Body of pancreas (tissue), 4 donors: ENCODE results near the gene NIPAL3. TPM values are rescaled to one million over a fixed set of nuclear protein-coding genes. Genes with fewer than 3 reads are reported as not detected.
"Not testable (repeated sequence)": the region's sequence is repeated elsewhere in the genome, so short reads cannot be mapped to it uniquely, and the experiment has no call there.

ENCODE experiments used
- ATAC-seq: fragments of 150-250 bp; one replicate; pipeline ENCODE4 v1.9.1; 2016
- DNase-seq, 4 donors: peaks; one replicate each; pipeline ENCODE4 v3.0.0-alpha.2; 2019
- H3K27ac ChIP-seq, 4 donors: fragments of 200-600 bp; sonication (generic); 1 replicate in 3 of 4; 2 replicates in 1 of 4; pipeline versions ENCODE4 v1.5.1 to v1.6.1; 2016 to 2019; ENCODE audit warnings: mild to moderate bottlenecking in 1 of 4, mixed read lengths in 1 of 4, moderate library complexity in 1 of 4
- H3K27me3 ChIP-seq, 2 donors: fragments of 200-600 bp; sonication (generic); one replicate each; pipeline ENCODE4 v1.6.0; 2016; ENCODE audit warnings: mild to moderate bottlenecking in 1 of 2
- H3K36me3 ChIP-seq, 2 donors: fragments of 200-600 bp; sonication (generic); replicated peaks in 1 of 2; 2 replicates each; pipeline ENCODE4 v1.5.1; 2016; ENCODE audit warnings: low read depth in 2 of 2; ENCODE audit not compliant: insufficient read depth in 1 of 2
- H3K4me1 ChIP-seq: fragments of 200-600 bp; sonication (generic); one replicate; pipeline ENCODE4 v1.6.0; 2016
- H3K4me3 ChIP-seq, 2 donors: fragments of 200-600 bp; sonication (generic); 1 replicate in 1 of 2; 2 replicates in 1 of 2; pipeline ENCODE4 v1.5.1; 2016 to 2019
- H3K9me3 ChIP-seq, 3 donors: fragments of 200-600 bp; sonication (generic); 1 replicate in 2 of 3; 2 replicates in 1 of 3; pipeline ENCODE4 v1.5.1; 2016
- POLR2A ChIP-seq, 3 donors: fragments of 450-650 bp; IDR thresholded peaks; one replicate each; pipeline ENCODE4 v1.6.1; 2016; ENCODE audit warnings: antibody characterized with exemption in 3 of 3, mild to moderate bottlenecking in 2 of 3
- WGBS, 2 donors: methylation state at CpG; one replicate each; pipeline ENCODE4 v1.1.5; 2017; 5-methylcytosine and 5-hydroxymethylcytosine counted together
- intact Hi-C: fragments of 100-400 bp; cut with DNase I; formaldehyde crosslinking; loops from one replicate; pipeline ENCODE4 v1.15.1; 2023
- total RNA-seq, 2 donors: library from RNA; depleted of rRNA; stranded (reverse); fragments of >200 nt; gene quantifications; one replicate each; pipeline ENCODE4 v1.1.0, GENCODE V29; 2016
- TF ChIP-seq, protein P1 (sequence below), 7 experiments: fragments of 450-650 bp in 4 of 7; fragments of 200-600 bp in 3 of 7; sonication (generic) in 3 of 7; IDR thresholded peaks; one replicate each; pipeline ENCODE4 v1.5.1; 2016 to 2019; ENCODE audit warnings: antibody characterized with exemption in 7 of 7

Gene NIPAL3
- total RNA-seq, 2 donors from 2014 or later = 36.8 to 65.9 TPM

DNA sequence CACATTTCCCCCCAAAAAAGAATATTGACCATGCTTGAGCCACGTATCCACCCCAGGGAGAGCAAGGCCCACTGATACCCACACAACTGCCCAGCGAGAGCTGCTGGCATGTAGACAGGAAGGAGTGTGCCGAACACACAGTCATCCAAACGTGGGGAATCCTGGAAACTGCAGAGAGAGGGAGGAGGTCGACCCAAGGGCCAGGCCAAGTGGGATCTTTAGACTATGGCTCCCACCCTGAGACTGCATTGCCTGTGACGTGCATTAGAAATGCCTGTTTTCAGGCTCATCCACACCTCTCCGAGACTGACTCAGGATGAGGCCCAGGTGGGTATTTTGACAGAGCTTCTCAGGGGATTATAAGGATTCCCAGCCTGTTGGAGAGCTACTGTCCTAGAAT lies 25.9 kb downstream of the NIPAL3 start:
- H3K4me1 ChIP-seq = peaks cover 16% of the 10 kb centered on the region
- H3K27me3 ChIP-seq = no peaks in the 10 kb centered on the region
- WGBS, 2 donors = 90 to 95% methylated on average over 7 of the region's 7 CpGs
- ATAC-seq (no peak), DNase-seq (no peak)
- no peak overlapping the region for H3K4me3 ChIP-seq
- no peaks in the 10 kb centered on the region for H3K9me3 ChIP-seq
- peaks cover 0 to 7% of the 10 kb centered on the region in 2 donors for H3K36me3 ChIP-seq
- intact Hi-C loops = no loop called here
- TF ChIP-seq POLR2A (IDR thresholded peaks at IDR 0.05) = no peak
- TF ChIP-seq, protein P1, sequence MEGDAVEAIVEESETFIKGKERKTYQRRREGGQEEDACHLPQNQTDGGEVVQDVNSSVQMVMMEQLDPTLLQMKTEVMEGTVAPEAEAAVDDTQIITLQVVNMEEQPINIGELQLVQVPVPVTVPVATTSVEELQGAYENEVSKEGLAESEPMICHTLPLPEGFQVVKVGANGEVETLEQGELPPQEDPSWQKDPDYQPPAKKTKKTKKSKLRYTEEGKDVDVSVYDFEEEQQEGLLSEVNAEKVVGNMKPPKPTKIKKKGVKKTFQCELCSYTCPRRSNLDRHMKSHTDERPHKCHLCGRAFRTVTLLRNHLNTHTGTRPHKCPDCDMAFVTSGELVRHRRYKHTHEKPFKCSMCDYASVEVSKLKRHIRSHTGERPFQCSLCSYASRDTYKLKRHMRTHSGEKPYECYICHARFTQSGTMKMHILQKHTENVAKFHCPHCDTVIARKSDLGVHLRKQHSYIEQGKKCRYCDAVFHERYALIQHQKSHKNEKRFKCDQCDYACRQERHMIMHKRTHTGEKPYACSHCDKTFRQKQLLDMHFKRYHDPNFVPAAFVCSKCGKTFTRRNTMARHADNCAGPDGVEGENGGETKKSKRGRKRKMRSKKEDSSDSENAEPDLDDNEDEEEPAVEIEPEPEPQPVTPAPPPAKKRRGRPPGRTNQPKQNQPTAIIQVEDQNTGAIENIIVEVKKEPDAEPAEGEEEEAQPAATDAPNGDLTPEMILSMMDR (IDR thresholded peaks at IDR 0.05) = no peak
- H3K27ac ChIP-seq = no peak overlapping the region

DNA sequence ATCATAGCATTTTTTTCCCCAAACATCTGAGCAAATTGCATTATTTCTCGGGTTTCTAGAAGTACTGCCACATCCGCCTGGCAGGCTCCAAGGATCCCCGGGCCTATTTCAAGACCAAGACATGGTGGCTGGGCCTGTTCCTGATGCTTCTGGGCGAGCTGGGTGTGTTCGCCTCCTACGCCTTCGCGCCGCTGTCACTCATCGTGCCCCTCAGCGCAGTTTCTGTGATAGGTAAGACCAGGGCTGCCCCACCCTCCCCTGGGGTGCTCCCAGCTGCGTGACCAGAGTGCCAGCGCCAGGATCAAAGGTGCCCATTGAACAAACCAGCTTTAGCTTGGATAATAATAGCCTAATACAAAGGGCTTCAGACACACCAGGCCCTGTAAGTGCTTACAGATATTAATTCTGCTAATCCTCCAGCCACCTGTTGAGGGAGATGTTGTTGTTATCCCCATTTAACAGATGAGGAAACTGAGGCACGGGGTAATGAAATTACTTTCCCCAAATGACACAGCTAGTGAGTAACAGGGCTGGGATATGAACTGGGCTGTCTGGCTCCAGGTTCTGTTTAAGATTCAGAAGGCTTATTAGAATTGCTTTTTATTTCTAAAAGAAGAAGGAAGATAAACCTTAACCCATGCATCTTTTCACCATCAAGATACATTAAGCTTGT lies 26.5 kb downstream of the NIPAL3 start:
- H3K27ac ChIP-seq = no peak overlapping the region

DNA sequence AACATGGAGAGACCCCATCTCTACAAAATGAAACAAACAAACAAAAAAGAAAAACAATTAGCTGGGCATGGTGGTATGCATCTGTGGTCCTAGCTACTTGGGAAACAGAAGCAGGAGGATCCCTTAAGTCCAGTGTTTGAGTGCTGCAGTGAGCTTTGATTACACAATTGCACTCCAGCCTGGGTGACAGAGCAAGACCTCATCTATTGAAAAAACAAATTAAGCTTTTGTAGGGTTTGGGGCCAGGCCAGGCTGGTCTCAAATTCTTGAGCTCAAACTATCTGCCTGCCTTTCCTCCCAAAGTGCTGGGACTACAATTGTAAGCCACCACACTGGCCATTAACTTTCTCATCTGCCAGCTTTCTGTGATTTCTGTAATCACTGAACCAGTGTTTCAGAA lies 27.2 kb downstream of the NIPAL3 start:
- no peaks in the 10 kb centered on the region for H3K9me3 ChIP-seq
- DNase-seq = no peak
- H3K4me1 ChIP-seq = peaks cover 11% of the 10 kb centered on the region
- no peaks in the 10 kb centered on the region for H3K27me3 ChIP-seq
- TF ChIP-seq, protein P1 (IDR thresholded peaks at IDR 0.05) = no peak
- TF ChIP-seq POLR2A (IDR thresholded peaks at IDR 0.05) = no peak
- no peak for ATAC-seq
- H3K4me3 ChIP-seq = no peak overlapping the region
- intact Hi-C loops = no loop called here
- H3K36me3 ChIP-seq = peaks cover 0 to 7% of the 10 kb centered on the region in 2 donors
- H3K27ac ChIP-seq = peak overlapping the region in 1 of 4 donors; percentile 20

More for the DNA sequence above, 26.5 kb downstream of the NIPAL3 start:
- peaks cover 16% of the 10 kb centered on the region for H3K4me1 ChIP-seq
- TF ChIP-seq POLR2A (IDR thresholded peaks at IDR 0.05) = no peak
- TF ChIP-seq, protein P1 (IDR thresholded peaks at IDR 0.05) = no peak
- H3K27me3 ChIP-seq = no peaks in the 10 kb centered on the region
- H3K9me3 ChIP-seq = no peaks in the 10 kb centered on the region
- H3K36me3 ChIP-seq = peaks cover 0 to 7% of the 10 kb centered on the region in 2 donors
- no peak overlapping the region for H3K4me3 ChIP-seq
- no peak for DNase-seq
- intact Hi-C loops = no loop called here
- WGBS, 2 donors = 89 to 91% methylated on average over 14 of the region's 14 CpGs
- no peak for ATAC-seq

DNA sequence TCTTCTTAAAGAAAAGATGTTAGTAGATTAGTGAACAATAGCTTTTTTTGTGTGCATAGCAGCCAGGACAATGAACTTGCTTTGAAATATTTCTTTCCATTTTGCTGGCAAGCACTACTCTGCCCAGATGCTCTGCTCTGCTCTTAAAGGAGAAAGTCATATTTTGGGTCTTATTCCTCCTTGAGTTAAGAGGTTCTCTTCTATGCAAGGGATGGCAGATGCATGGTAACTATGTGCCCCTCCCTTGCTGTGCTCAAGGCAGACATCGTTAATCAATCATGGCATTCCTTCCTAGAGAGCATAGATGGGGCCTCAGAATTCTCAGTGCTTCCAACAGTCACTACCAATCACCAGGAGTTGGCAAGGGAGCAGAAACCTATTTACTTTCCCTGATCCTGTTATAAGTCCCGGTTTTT lies 27.6 kb downstream of the NIPAL3 start:
- no peak overlapping the region for H3K4me3 ChIP-seq
- H3K27ac ChIP-seq = no peak overlapping the region
- intact Hi-C loops = no loop called here
- ATAC-seq (no peak), DNase-seq (no peak)
- H3K36me3 ChIP-seq = peaks cover 0 to 7% of the 10 kb centered on the region in 2 donors
- WGBS, 2 donors = 6 to 19% methylated on average over 2 of the region's 2 CpGs
- H3K27me3 ChIP-seq = no peaks in the 10 kb centered on the region
- peaks cover 8% of the 10 kb centered on the region for H3K4me1 ChIP-seq
- H3K9me3 ChIP-seq = no peaks in the 10 kb centered on the region
- TF ChIP-seq POLR2A (IDR thresholded peaks at IDR 0.05) = no peak
- TF ChIP-seq, protein P1 (IDR thresholded peaks at IDR 0.05) = no peak

DNA sequence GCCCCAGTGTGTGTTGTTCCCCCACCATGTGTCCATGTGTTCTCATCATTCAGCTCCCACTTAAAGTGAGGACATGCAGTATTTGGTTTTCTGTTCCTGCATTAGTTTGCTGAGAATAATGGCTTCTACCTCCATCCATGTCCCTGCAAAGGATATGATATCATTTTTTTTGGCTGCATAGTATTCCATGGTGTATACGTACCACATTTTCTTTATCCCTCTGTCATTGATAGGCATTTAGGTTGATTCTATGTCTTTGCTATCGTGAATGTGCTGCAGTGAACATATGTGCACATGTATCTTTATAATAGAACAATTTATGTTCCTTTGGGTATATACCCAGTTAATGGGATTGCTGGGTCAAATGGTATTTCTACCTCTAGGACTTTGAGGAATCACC lies 30.8 kb downstream of the NIPAL3 start:
- H3K27ac ChIP-seq, DNase-seq, H3K4me1 ChIP-seq, H3K4me3 ChIP-seq, intact Hi-C loops, H3K27me3 ChIP-seq, H3K36me3 ChIP-seq, H3K9me3 ChIP-seq, ATAC-seq: not testable (repeated sequence)
- WGBS, 2 donors = 88 to 91% methylated on average over 2 of the region's 2 CpGs
